Osteoblast (primary cell): ENCODE measurements around the gene LIMS4. TPM values are rescaled to one million over a fixed set of nuclear protein-coding genes. Genes with fewer than 3 reads are reported as not detected.
"Not testable (repeated sequence)": the region's sequence is repeated elsewhere in the genome, so short reads cannot be mapped to it uniquely, and the experiment has no call there.

ENCODE experiments used
- DNase-seq: peaks from one replicate; pipeline ENCODE4 v3.0.0; 2011; ENCODE audit warnings: low spot score, mixed read lengths; ENCODE audit not compliant: insufficient read length; ENCODE audit errors: missing footprints
- H2AFZ ChIP-seq: 2 replicates; pipeline ENCODE4 v1.6.0; 2011; ENCODE audit warnings: mild to moderate bottlenecking, low read length
- H3K27ac ChIP-seq: 2 replicates; pipeline ENCODE4 v1.5.1; 2011; ENCODE audit warnings: mild to moderate bottlenecking, low read depth, low read length, moderate library complexity
- H3K27me3 ChIP-seq: 2 replicates; pipeline ENCODE4 v1.6.0; 2012; ENCODE audit warnings: mild to moderate bottlenecking, control low read depth, inconsistent platforms, low read length, moderate library complexity; ENCODE audit not compliant: insufficient read depth
- H3K36me3 ChIP-seq: 2 replicates; pipeline ENCODE4 v1.5.1; 2011; ENCODE audit warnings: mild to moderate bottlenecking, low read length, control low read depth, moderate library complexity; ENCODE audit not compliant: insufficient read depth
- H3K4me1 ChIP-seq: 2 replicates; pipeline ENCODE4 v1.5.1; 2011; ENCODE audit warnings: mild to moderate bottlenecking, low read length, control low read depth, moderate library complexity; ENCODE audit not compliant: insufficient read depth
- H3K4me2 ChIP-seq: 2 replicates; pipeline ENCODE4 v1.6.0; 2011; ENCODE audit warnings: mild to moderate bottlenecking, low read length; ENCODE audit not compliant: insufficient read depth
- H3K4me3 ChIP-seq: fragments of 200-600 bp; sonication (generic); 3 replicates; pipeline ENCODE4 v1.5.1; 2012; ENCODE audit warnings: mild to moderate bottlenecking, low read length, inconsistent platforms; ENCODE audit not compliant: insufficient read depth
- H3K79me2 ChIP-seq: 2 replicates; pipeline ENCODE4 v1.6.0; 2012; ENCODE audit warnings: mild to moderate bottlenecking, low read length, control low read depth, inconsistent platforms; ENCODE audit not compliant: insufficient read depth
- H3K9me3 ChIP-seq: 2 replicates; pipeline ENCODE4 v1.5.1; 2011; ENCODE audit warnings: low read depth, low read length, control low read depth
- H4K20me1 ChIP-seq: 2 replicates; pipeline ENCODE4 v1.6.0; 2012; ENCODE audit warnings: mild to moderate bottlenecking, low read length, control low read depth; ENCODE audit not compliant: insufficient read depth
- total RNA-seq: library from RNA; depleted of rRNA; stranded (reverse); fragments of >200 nt; gene quantifications from 2 replicates; pipeline ENCODE4 v1.2.3, GENCODE V29; 2012

Gene LIMS4
- total RNA-seq, 1 donor: 6.9 TPM

DNA sequence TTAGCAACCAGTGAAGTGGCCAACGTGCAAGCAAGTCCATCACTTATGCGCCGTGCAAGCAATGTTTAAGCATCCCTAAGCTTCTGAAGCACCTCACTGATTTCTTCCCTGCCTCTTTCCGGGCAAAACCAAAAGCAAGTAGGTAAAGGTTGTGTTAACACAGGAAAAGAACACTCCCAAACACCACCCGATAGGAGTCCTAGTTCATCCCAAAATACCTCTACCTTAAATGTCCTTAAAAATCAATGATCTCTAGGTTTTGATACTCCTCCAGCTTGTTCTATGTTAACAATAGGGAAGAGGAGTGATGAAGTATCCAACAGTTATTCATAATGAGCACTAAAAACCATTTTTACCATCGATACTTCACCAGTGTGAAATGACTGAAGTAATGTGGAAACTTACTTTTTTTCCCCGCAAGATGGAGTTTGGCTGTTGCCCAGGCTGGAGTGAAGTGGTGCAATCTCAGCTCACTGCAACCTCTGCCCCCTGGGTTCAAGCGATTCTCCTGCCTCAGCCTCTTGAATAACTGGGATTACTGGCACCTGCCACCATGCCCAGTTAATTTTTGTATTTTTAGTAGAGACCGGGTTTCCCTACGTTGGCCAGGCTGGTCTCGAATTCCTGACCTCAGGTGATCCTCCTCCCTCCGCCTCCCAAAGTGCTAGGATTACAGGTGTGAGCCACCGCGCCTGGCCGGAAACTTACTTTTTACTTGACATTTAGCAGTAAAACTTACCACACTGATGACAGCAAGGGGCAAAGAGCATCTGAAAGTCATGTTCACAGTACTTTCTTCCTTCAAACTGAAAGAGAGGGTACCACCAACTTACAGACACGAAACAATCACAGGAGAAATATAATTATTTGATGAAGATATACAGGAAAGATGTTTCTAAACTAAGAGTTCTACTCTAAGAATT, 16.1 kb downstream of the LIMS4 start:
- not testable (repeated sequence) for H3K79me2 ChIP-seq, H3K9me3 ChIP-seq, H2AFZ ChIP-seq, H3K36me3 ChIP-seq, H3K4me2 ChIP-seq, H3K27ac ChIP-seq, H3K27me3 ChIP-seq, H3K4me3 ChIP-seq, DNase-seq, H3K4me1 ChIP-seq, H4K20me1 ChIP-seq

DNA sequence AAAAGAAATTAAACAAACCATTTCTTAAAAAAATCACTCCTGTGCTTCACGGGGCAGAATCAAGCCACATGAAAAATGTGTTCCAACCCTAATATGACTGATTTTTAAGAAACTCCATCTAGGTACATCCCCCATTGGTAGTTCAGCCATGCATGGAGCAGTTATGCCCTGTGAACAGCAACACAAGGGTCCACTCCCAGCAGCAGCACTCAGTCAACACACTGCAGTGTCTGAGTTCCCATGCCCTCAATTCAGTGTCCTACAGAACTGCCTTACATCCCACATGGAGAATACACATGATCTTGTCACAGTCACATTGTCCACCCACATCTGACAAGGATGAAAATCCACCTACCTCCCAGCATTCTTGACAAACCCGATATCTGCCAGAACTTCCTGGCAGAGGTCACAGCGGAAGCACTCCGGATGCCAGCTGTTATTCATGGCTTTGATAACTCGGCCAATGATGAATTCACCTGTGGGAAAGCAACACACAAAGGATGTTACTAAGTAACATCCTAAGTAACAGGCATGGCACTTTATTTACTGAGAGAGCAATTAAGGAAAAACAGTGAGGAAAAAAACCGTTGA, 17.4 kb downstream of the LIMS4 start:
- not testable (repeated sequence) for H2AFZ ChIP-seq, H3K9me3 ChIP-seq, H3K36me3 ChIP-seq, DNase-seq, H3K79me2 ChIP-seq, H4K20me1 ChIP-seq, H3K4me3 ChIP-seq, H3K27ac ChIP-seq, H3K27me3 ChIP-seq, H3K4me1 ChIP-seq, H3K4me2 ChIP-seq

DNA sequence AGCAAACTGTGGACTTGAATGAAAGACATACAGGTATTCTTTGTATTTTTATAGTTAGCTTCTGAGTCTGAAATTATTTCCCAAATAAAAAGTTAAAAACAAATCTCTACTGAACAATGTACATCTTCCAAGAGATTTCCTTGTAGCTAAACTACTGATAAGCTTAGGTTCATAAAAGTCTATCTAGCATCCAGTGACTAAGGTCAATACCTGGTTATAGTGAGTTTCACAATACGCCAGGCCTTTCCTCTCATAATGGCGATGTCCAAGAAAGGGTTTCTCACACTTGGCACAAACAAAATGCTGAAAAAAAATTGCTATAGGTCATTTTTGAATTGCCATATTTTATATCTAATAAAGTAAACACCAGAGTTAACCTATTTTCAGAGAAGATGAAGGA, 21.7 kb downstream of the LIMS4 start:
- H3K4me3 ChIP-seq, H3K27ac ChIP-seq, DNase-seq, H3K4me1 ChIP-seq, H3K4me2 ChIP-seq, H3K27me3 ChIP-seq, H3K79me2 ChIP-seq, H2AFZ ChIP-seq, H4K20me1 ChIP-seq, H3K36me3 ChIP-seq, H3K9me3 ChIP-seq: not testable (repeated sequence)

DNA sequence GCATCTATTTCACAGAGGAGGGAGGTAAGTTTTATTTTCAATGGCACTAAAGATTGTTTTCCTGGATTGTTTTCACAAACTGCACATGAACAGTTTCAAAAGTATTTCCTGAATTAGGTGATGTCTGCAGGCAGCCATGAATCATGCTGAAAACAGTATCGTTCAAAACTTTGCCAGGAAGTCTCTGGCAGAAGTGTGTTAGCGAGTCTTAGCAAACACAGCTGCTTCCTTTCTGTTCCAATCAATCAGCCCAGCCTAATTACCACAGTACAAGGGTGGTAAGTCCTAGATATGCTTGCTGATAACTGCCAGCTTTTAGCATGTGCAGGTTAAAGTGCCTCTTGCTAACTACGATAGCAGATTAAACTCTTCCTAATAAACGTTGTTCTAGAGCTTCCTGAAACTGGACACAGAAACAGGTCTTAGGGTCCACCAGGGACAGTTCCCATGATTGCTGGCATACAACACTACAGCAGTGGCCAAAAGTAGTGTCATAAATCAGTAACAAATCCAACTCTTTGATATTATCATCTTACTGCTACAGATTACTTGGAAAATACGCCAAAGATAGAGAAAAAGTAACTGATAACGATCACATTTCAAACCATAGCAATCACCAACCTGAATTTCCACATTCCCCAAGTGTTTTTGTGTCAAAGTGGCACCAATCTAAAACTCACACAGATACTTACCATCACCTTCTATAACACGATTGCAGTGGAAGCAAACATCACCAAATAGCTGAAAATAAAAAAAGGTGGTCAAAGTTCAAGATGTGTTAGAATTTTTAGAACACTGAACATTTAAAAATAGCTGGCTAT, 23.3 kb downstream of the LIMS4 start:
- H3K27ac ChIP-seq, H3K79me2 ChIP-seq, H2AFZ ChIP-seq, H3K4me2 ChIP-seq, H4K20me1 ChIP-seq, H3K9me3 ChIP-seq, H3K4me3 ChIP-seq, H3K4me1 ChIP-seq, DNase-seq, H3K27me3 ChIP-seq, H3K36me3 ChIP-seq: not testable (repeated sequence)

DNA sequence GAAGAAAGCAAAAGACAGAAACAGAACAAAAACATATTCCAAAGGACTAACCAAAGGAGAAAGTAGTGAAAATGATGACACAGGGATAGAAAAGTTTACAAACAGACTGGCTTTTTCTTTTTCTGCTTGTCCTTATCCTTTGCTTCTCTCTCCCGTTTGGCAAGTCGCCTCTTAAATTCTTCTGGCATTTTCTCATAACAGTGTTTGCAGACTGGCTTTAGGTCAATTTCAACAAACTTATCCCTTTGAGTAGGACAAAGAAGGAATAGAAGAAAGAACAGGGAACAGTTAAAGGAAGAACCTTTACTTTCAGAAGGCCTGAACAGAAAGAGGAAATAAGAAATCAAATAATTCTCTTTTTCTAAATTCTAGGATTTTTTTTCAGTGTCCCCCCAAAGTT, 26.0 kb downstream of the LIMS4 start:
- not testable (repeated sequence) for H3K4me1 ChIP-seq, H3K27ac ChIP-seq, H4K20me1 ChIP-seq, DNase-seq, H2AFZ ChIP-seq, H3K9me3 ChIP-seq, H3K79me2 ChIP-seq, H3K27me3 ChIP-seq, H3K4me2 ChIP-seq, H3K36me3 ChIP-seq, H3K4me3 ChIP-seq

DNA sequence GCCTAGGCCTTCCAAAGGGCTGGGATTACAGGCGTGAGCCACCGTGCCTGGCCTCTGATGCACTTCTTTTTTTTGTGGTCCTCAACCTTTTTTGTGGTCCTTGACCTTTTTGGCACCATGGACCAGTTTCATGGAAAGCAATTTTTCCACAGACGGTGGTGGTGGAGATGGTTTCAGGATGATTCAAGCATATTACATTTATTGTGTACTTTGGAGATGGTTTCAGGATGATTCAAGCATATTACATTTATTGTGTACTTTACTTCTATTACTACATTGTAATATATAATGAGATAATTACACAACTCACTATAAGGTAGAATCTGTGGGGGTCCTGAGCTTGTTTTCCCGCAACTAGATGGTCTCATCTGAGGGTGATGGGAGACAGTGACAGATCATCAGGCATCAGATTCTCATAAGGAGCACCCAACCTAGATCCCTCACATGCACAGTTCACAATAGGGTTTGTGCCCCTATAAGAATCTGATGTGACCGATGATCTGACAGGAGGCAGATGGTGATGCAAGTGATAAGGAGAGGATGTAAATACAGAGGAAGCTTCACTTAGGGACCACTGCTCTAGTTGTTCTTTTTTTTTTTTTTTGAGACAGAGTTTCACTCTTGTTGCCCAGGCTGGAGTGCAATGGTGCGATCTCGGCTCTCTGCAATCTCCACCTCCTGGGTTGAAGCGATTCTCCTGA, 29.2 kb downstream of the LIMS4 start:
- not testable (repeated sequence) for H4K20me1 ChIP-seq, H3K36me3 ChIP-seq, H3K4me3 ChIP-seq, H3K27ac ChIP-seq, H3K4me1 ChIP-seq, H2AFZ ChIP-seq, DNase-seq, H3K79me2 ChIP-seq, H3K27me3 ChIP-seq, H3K4me2 ChIP-seq, H3K9me3 ChIP-seq

DNA sequence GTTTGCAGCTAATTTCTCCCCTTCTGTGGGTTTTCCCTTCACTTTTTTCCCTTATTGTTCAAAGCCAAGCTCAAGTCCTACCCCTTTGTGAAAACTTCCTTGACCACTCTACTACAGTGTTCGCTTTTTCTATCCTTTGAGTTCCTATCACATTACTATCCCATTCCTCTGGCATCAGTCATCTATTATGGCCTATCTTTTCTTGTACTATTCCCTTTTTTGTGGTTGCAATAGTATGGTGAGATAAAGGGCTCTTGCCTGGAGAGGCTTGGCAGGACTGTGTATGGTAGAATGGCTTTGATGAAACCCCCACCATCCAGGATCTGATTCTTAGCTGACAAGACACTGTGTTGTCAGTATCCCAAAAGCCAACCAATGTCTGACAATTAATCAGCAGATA, 30.7 kb downstream of the LIMS4 start:
- not testable (repeated sequence) for H3K79me2 ChIP-seq, H4K20me1 ChIP-seq, H3K4me3 ChIP-seq, H3K4me1 ChIP-seq, H3K36me3 ChIP-seq, H2AFZ ChIP-seq, H3K4me2 ChIP-seq, H3K27ac ChIP-seq, H3K27me3 ChIP-seq, DNase-seq, H3K9me3 ChIP-seq

DNA sequence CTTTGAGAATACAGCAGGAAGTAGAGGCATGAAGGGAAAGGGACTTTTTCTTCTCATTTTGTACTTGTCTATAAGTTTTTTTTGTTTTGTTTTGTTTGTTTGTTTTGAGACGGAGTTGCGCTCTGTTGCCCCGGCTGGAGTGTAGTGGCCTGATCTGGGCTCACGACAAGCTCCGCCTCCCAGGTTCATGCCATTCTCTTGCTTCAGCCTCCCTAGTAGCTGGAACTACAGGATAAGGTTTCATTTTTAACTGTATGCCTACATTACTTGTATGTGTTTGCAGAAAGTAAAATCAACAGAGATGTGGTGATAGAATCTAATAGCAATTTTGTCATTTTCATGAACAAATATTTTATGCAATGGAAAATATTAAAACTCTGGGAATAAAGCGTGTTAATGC, 38.1 kb downstream of the LIMS4 start:
- not testable (repeated sequence) for H2AFZ ChIP-seq, H3K27ac ChIP-seq, H3K4me3 ChIP-seq, H3K4me1 ChIP-seq, H3K27me3 ChIP-seq, H3K36me3 ChIP-seq, H3K9me3 ChIP-seq, DNase-seq, H3K4me2 ChIP-seq, H4K20me1 ChIP-seq, H3K79me2 ChIP-seq
